ENCODE results near the gene FUZ.

DNA sequence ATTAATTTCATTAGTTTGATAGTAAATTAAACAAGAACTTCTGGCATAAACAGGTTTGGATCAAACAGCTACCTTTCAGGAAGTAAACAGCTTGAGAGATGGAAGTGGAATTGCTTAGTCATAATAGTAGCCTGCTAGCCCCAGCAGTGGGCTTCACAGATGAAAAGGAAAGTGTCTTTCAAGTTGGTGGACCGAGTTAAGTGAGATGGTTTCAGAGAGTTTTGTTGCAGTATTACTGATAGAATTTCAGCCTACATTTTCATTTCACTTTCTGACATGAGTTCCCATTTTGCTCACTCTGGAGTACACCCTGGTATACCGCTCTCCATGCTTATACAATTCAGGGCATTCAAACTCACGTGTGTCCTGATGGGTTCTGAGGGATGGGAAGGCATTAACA, 35.8 kb upstream of the FUZ start:
- TF ChIP-seq EP300 (IDR thresholded peaks at IDR 0.05; ENCODE audit: borderline replicate concordance): no peak
- TF ChIP-seq, protein P1, sequence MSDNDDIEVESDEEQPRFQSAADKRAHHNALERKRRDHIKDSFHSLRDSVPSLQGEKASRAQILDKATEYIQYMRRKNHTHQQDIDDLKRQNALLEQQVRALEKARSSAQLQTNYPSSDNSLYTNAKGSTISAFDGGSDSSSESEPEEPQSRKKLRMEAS (IDR thresholded peaks at IDR 0.05): no peak
- TF ChIP-seq, protein P2, sequence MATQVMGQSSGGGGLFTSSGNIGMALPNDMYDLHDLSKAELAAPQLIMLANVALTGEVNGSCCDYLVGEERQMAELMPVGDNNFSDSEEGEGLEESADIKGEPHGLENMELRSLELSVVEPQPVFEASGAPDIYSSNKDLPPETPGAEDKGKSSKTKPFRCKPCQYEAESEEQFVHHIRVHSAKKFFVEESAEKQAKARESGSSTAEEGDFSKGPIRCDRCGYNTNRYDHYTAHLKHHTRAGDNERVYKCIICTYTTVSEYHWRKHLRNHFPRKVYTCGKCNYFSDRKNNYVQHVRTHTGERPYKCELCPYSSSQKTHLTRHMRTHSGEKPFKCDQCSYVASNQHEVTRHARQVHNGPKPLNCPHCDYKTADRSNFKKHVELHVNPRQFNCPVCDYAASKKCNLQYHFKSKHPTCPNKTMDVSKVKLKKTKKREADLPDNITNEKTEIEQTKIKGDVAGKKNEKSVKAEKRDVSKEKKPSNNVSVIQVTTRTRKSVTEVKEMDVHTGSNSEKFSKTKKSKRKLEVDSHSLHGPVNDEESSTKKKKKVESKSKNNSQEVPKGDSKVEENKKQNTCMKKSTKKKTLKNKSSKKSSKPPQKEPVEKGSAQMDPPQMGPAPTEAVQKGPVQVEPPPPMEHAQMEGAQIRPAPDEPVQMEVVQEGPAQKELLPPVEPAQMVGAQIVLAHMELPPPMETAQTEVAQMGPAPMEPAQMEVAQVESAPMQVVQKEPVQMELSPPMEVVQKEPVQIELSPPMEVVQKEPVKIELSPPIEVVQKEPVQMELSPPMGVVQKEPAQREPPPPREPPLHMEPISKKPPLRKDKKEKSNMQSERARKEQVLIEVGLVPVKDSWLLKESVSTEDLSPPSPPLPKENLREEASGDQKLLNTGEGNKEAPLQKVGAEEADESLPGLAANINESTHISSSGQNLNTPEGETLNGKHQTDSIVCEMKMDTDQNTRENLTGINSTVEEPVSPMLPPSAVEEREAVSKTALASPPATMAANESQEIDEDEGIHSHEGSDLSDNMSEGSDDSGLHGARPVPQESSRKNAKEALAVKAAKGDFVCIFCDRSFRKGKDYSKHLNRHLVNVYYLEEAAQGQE (IDR thresholded peaks at IDR 0.05; ENCODE audit: low read depth): no peak
- no peak for TF ChIP-seq CEBPB (IDR thresholded peaks at IDR 0.05)
- TF ChIP-seq, protein P3, sequence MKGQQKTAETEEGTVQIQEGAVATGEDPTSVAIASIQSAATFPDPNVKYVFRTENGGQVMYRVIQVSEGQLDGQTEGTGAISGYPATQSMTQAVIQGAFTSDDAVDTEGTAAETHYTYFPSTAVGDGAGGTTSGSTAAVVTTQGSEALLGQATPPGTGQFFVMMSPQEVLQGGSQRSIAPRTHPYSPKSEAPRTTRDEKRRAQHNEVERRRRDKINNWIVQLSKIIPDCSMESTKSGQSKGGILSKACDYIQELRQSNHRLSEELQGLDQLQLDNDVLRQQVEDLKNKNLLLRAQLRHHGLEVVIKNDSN (IDR thresholded peaks at IDR 0.05): no peak
- no peak for TF ChIP-seq RAD21 (IDR thresholded peaks at IDR 0.05; ENCODE audit: low read depth)
- TF ChIP-seq FOXM1 (IDR thresholded peaks at IDR 0.05; ENCODE audit: borderline replicate concordance, low read depth): no peak
- TF ChIP-seq TCF12 (IDR thresholded peaks at IDR 0.05; ENCODE audit: low read depth): no peak
- no peak for TF ChIP-seq TAF1 (IDR thresholded peaks at IDR 0.05; ENCODE audit: low read depth)
- no peak for TF ChIP-seq TEAD4 (IDR thresholded peaks at IDR 0.05)
- no peak for TF ChIP-seq EGR1 (IDR thresholded peaks at IDR 0.05)
- no peak for TF ChIP-seq YY1 (IDR thresholded peaks at IDR 0.05; ENCODE audit: low read depth)
